Measurements from ENCODE around the gene RGCC. TPM values are rescaled to one million over a fixed set of nuclear protein-coding genes. Genes with fewer than 3 reads are reported as not detected.

RGCC gene
- total RNA-seq, 1 experiment from 2014 or later = 2.6 TPM

- H3K4me2 ChIP-seq (ENCODE audit: low read length) = no peak overlapping the region
- no peaks in the 10 kb centered on the region for H3K36me3 ChIP-seq (ENCODE audit: low read depth, low read length)
- no peak overlapping the region for H3K27ac ChIP-seq (ENCODE audit: low read length)
- no peaks in the 10 kb centered on the region for H3K4me1 ChIP-seq (ENCODE audit: insufficient read depth, low read length)
- CTCF ChIA-PET = no interaction called here
- TF ChIP-seq CTCF (conservative IDR thresholded peaks at IDR 0.05; ENCODE audit: low read depth, low read length) = no peak
- TF ChIP-seq EZH2 (IDR thresholded peaks at IDR 0.05; ENCODE audit: low read length, unreplicated experiment) = no peak
- TF ChIP-seq EZH2phosphoT487 (IDR thresholded peaks at IDR 0.05; ENCODE audit: borderline replicate concordance, low read length) = no peak
- ATAC-seq (no peak), DNase-seq (no peak)
- BruUV-seq (replicated peaks) = no TSS peak
- H3K9ac ChIP-seq (ENCODE audit: low read length) = no peak overlapping the region
- H4K20me1 ChIP-seq (ENCODE audit: low read length) = no peaks in the 10 kb centered on the region
- H3K9me2 ChIP-seq (replicated peaks; ENCODE audit: low read length) = no peaks in the 10 kb centered on the region
- intact Hi-C loops (cut with micrococcal nuclease) = no loop called here
- no peaks in the 10 kb centered on the region for H3F3A ChIP-seq (ENCODE audit: low read length, unreplicated experiment)
- no peak overlapping the region for H3K4me3 ChIP-seq (ENCODE audit: low read length)
- no peaks in the 10 kb centered on the region for H3K79me2 ChIP-seq (ENCODE audit: low read length)
- POLR2A ChIA-PET (ENCODE audit: unreplicated experiment) = no interaction called here
- no peaks in the 10 kb centered on the region for H3K9me3 ChIP-seq (ENCODE audit: low read length)
- no peak overlapping the region for H2AFZ ChIP-seq (ENCODE audit: low read length)
- no peaks in the 10 kb centered on the region for H3K27me3 ChIP-seq (ENCODE audit: low read length)
Observed at GRCh38 chr13:41520016-41520659, 62.8 kb downstream of the RGCC start.

Other genes with a start within 250 kb of the RGCC start
- gene MTRF1, start 194.0 kb upstream of the RGCC start, total RNA-seq (2014; rRNA removed) = 4.7 and 8.2 TPM in 2 replicates
- gene NAA16, start 146.3 kb upstream of the RGCC start, total RNA-seq (2014; rRNA removed) = 9.8 and 11.3 TPM in 2 replicates

Measured in PC-3 (cell line).